ENCODE data around the gene ARHGEF16.

ARHGEF16 gene

GRCh38 chr1:3508757-3509415 lies 54.4 kb downstream of the ARHGEF16 start:
- no peak for TF ChIP-seq CTCF (IDR thresholded peaks at IDR 0.05; ENCODE audit: low read depth, low read length)
- Histone ChIP-seq H3K27me3 (no peaks in the 10 kb centered on the region), H3K4me1 (no peaks in the 10 kb centered on the region), H3K36me3 (no peaks in the 10 kb centered on the region), H3K9me3 (no peaks in the 10 kb centered on the region), H3K4me3 (ENCODE audit: low read depth, low read length) (no peak overlapping the region)
- no peak for DNase-seq

GRCh38 chr1:3509721-3510120 lies 55.3 kb downstream of the ARHGEF16 start:
- Histone ChIP-seq H3K4me3 (ENCODE audit: low read depth, low read length) (no peak overlapping the region), H3K9me3 (no peaks in the 10 kb centered on the region), H3K4me1 (no peaks in the 10 kb centered on the region), H3K36me3 (no peaks in the 10 kb centered on the region), H3K27me3 (no peaks in the 10 kb centered on the region)
- DNase-seq: no peak
- no peak for TF ChIP-seq CTCF (IDR thresholded peaks at IDR 0.05; ENCODE audit: low read depth, low read length)

GRCh38 chr1:3510136-3510955 lies 55.9 kb downstream of the ARHGEF16 start:
- no peak for DNase-seq
- Histone ChIP-seq H3K9me3 (no peaks in the 10 kb centered on the region), H3K27me3 (no peaks in the 10 kb centered on the region), H3K4me3 (ENCODE audit: low read depth, low read length) (no peak overlapping the region), H3K36me3 (no peaks in the 10 kb centered on the region), H3K4me1 (no peaks in the 10 kb centered on the region)
- TF ChIP-seq CTCF (IDR thresholded peaks at IDR 0.05; ENCODE audit: low read depth, low read length): no peak

GRCh38 chr1:3510956-3511250 lies 56.4 kb downstream of the ARHGEF16 start:
- no peak for DNase-seq
- no peaks in the 10 kb centered on the region for H3K36me3 ChIP-seq
- H3K27me3 ChIP-seq: no peaks in the 10 kb centered on the region
- no peaks in the 10 kb centered on the region for H3K4me1 ChIP-seq
- no peak for TF ChIP-seq CTCF (IDR thresholded peaks at IDR 0.05; ENCODE audit: low read depth, low read length)
- no peak overlapping the region for H3K4me3 ChIP-seq (ENCODE audit: low read depth, low read length)
- H3K9me3 ChIP-seq: no peaks in the 10 kb centered on the region

- H3K4me3 ChIP-seq (ENCODE audit: low read depth, low read length): no peak overlapping the region
- DNase-seq: no peak
- H3K4me1 ChIP-seq: no peaks in the 10 kb centered on the region
- no peaks in the 10 kb centered on the region for H3K36me3 ChIP-seq
- no peak for TF ChIP-seq CTCF (IDR thresholded peaks at IDR 0.05; ENCODE audit: low read depth, low read length)
- no peaks in the 10 kb centered on the region for H3K9me3 ChIP-seq
- H3K27me3 ChIP-seq: no peaks in the 10 kb centered on the region
These were observed 56.8 kb downstream of the ARHGEF16 start for GRCh38 chr1:3511306-3511705.

- H3K36me3 ChIP-seq: no peaks in the 10 kb centered on the region
- no peak for TF ChIP-seq CTCF (IDR thresholded peaks at IDR 0.05; ENCODE audit: low read depth, low read length)
- no peaks in the 10 kb centered on the region for H3K27me3 ChIP-seq
- H3K4me1 ChIP-seq: no peaks in the 10 kb centered on the region
- no peak overlapping the region for H3K4me3 ChIP-seq (ENCODE audit: low read depth, low read length)
- no peaks in the 10 kb centered on the region for H3K9me3 ChIP-seq
- no peak for DNase-seq
These were observed 57.4 kb downstream of the ARHGEF16 start for GRCh38 chr1:3511856-3512255.
